Measurements from ENCODE around the gene CABP1.
"Not testable (repeated sequence)": the region's sequence is repeated elsewhere in the genome, so short reads cannot be mapped to it uniquely, and the experiment has no call there.

The CABP1 gene

DNA sequence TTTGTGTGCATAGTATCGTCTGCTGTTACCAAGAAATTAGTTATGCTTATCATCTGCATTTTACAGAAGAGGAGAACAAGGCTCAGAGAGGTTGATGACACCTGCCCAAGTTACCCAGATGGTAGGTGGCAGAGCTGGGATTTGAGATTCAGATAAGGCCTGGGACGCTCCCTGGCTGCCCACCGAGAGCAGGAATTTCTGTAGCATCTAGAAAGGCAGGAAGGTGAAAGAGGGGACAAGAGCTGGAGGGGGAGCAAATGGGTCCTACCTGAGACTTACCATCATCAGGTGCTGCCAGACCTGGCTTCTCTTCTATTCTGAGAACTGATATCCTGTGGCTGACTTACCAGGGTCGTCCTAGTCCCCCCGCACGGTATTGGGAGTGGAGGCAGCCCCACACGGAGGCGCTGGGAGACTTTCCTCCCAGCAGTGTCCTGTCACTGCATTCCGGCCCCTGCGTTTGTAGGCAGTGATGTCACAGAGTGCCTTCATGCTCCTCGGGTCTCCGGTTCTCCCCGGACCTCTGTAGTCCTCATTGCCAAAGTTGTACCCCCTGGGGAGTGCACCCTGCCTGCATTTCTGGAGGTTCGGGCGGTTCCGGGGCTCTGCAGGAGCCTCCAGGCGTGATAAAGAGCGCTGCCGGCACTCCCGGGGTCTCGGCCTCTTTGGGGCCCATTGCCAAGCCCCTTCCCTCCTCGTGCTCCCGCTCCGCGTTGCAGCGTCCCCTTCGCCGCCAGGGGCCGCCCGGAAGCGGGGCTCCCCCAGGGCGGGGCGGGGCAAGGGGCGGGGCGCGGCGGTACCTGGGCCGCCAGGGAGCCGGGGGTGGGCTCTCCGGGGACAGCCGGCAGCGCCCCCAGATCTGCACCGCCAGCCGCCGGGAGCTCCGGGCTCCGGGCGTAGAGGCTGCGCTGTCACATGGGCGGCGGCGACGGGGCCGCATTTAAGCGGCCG is at the start of gene CABP1:
Gene CABP1 (plus strand): TSS at position 856 of the 951 bp plus-strand sequence. CDS start 60 bp downstream, at position 916.
- Histone ChIP-seq H3K4me1 (ENCODE audit: insufficient read depth, low read length) (peaks cover 9% of the 10 kb centered on the region), H2AFZ (ENCODE audit: low read depth, low read length) (peak within 1 kb of the TSS; percentile 48), H3K36me3 (ENCODE audit: insufficient read depth, low read length) (no peaks in the 10 kb centered on the region), H3K4me3 (ENCODE audit: low read length) (peak within 1 kb of the TSS; percentile 35), H3K9me3 (ENCODE audit: low read length) (no peaks in the 10 kb centered on the region), H3K27me3 (ENCODE audit: insufficient read depth, low read length) (peaks cover 58% of the 10 kb centered on the region)

GRCh38 chr12:120590741-120591407 is 49.6 kb upstream of the CABP1 start:
- Histone ChIP-seq H3K27me3 (ENCODE audit: insufficient read depth, low read length) (peaks cover 28% of the 10 kb centered on the region), H3K4me3 (ENCODE audit: low read length) (no peak overlapping the region), H3K4me1 (ENCODE audit: insufficient read depth, low read length) (peaks cover 5% of the 10 kb centered on the region), H3K36me3 (ENCODE audit: insufficient read depth, low read length) (no peaks in the 10 kb centered on the region), H2AFZ (ENCODE audit: low read depth, low read length) (no peak overlapping the region), H3K9me3 (ENCODE audit: low read length) (no peaks in the 10 kb centered on the region)

GRCh38 chr12:120592121-120593049 is 48.0 kb upstream of the CABP1 start:
- H3K9me3 ChIP-seq (ENCODE audit: low read length): no peaks in the 10 kb centered on the region

GRCh38 chr12:120596901-120597300 is 43.5 kb upstream of the CABP1 start:
- no peaks in the 10 kb centered on the region for H3K9me3 ChIP-seq (ENCODE audit: low read length)
- H2AFZ ChIP-seq (ENCODE audit: low read depth, low read length): no peak overlapping the region
- no peak overlapping the region for H3K4me3 ChIP-seq (ENCODE audit: low read length)
- H3K36me3 ChIP-seq (ENCODE audit: insufficient read depth, low read length): no peaks in the 10 kb centered on the region
- peaks cover 14% of the 10 kb centered on the region for H3K4me1 ChIP-seq (ENCODE audit: insufficient read depth, low read length)
- peaks cover 17% of the 10 kb centered on the region for H3K27me3 ChIP-seq (ENCODE audit: insufficient read depth, low read length)

More at GRCh38 chr12:120592121-120593049, 48.0 kb upstream of the CABP1 start:
- H3K4me3 ChIP-seq (ENCODE audit: low read length): no peak overlapping the region
- H2AFZ ChIP-seq (ENCODE audit: low read depth, low read length): no peak overlapping the region
- H3K4me1 ChIP-seq (ENCODE audit: insufficient read depth, low read length): no peaks in the 10 kb centered on the region
- peaks cover 22% of the 10 kb centered on the region for H3K27me3 ChIP-seq (ENCODE audit: insufficient read depth, low read length)
- H3K36me3 ChIP-seq (ENCODE audit: insufficient read depth, low read length): no peaks in the 10 kb centered on the region

DNA sequence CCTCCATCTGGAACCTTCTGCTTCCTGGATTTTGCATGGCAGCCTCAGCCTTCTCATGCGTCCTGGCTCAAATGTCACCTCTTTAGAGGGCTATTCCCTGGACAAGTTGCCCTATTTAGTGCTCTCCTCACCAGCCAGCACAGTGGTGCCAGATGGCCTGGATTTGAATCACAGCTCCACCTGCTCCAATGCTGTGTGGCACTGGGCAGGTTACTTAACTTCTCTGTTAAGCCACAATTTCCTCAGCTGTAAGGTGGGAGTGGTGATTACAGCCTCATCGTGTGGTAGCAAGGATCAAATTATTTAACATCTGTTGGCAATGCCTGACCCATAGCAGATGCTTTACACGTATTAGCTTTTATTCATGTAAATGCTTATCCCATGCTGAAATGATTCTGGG is 42.6 kb upstream of the CABP1 start:
- Histone ChIP-seq H3K4me1 (ENCODE audit: insufficient read depth, low read length) (peaks cover 14% of the 10 kb centered on the region), H3K27me3 (ENCODE audit: insufficient read depth, low read length) (peaks cover 17% of the 10 kb centered on the region), H2AFZ (ENCODE audit: low read depth, low read length) (no peak overlapping the region), H3K9me3 (ENCODE audit: low read length) (no peaks in the 10 kb centered on the region), H3K4me3 (ENCODE audit: low read length) (no peak overlapping the region), H3K36me3 (ENCODE audit: insufficient read depth, low read length) (no peaks in the 10 kb centered on the region)

GRCh38 chr12:120598674-120599463 is 41.6 kb upstream of the CABP1 start:
- H3K36me3 ChIP-seq (ENCODE audit: insufficient read depth, low read length): no peaks in the 10 kb centered on the region
- H3K4me1 ChIP-seq (ENCODE audit: insufficient read depth, low read length): peaks cover 14% of the 10 kb centered on the region
- no peak overlapping the region for H2AFZ ChIP-seq (ENCODE audit: low read depth, low read length)
- H3K4me3 ChIP-seq (ENCODE audit: low read length): no peak overlapping the region
- no peaks in the 10 kb centered on the region for H3K9me3 ChIP-seq (ENCODE audit: low read length)
- peaks cover 16% of the 10 kb centered on the region for H3K27me3 ChIP-seq (ENCODE audit: insufficient read depth, low read length)

GRCh38 chr12:120599672-120600552 is 40.5 kb upstream of the CABP1 start:
- Histone ChIP-seq H2AFZ (ENCODE audit: low read depth, low read length) (no peak overlapping the region), H3K4me1 (ENCODE audit: insufficient read depth, low read length) (peaks cover 14% of the 10 kb centered on the region), H3K36me3 (ENCODE audit: insufficient read depth, low read length) (no peaks in the 10 kb centered on the region), H3K4me3 (ENCODE audit: low read length) (no peak overlapping the region), H3K9me3 (ENCODE audit: low read length) (no peaks in the 10 kb centered on the region), H3K27me3 (ENCODE audit: insufficient read depth, low read length) (peaks cover 10% of the 10 kb centered on the region)

DNA sequence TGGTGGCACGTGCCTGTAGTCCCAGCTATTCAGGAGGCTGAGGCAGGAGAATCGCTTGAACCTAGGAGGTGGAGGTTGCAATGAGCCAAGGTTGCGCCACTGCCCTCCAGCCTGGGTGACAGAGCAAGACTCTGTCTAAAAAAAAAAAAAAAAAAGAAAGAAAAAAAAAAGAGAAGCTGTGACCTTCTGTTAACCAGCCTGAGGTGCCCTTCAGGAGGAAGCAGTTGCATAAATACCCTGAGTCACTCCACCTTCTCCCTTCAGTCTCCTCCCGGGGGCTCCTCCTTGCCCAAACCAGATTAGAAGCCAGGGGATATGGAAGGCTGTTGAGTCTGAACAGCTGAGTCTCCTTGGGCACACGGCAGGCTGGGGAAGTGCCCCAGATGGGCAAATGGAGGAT is 38.0 kb upstream of the CABP1 start:
- H3K9me3 ChIP-seq (ENCODE audit: low read length); H3K4me3 ChIP-seq (ENCODE audit: low read length); H3K36me3 ChIP-seq (ENCODE audit: insufficient read depth, low read length); H2AFZ ChIP-seq (ENCODE audit: low read depth, low read length): not testable (repeated sequence)
- peaks cover 10% of the 10 kb centered on the region for H3K27me3 ChIP-seq (ENCODE audit: insufficient read depth, low read length)
- H3K4me1 ChIP-seq (ENCODE audit: insufficient read depth, low read length): peaks cover 14% of the 10 kb centered on the region

- Histone ChIP-seq H2AFZ (ENCODE audit: low read depth, low read length) (no peak overlapping the region), H3K4me1 (ENCODE audit: insufficient read depth, low read length) (no peaks in the 10 kb centered on the region), H3K4me3 (ENCODE audit: low read length) (no peak overlapping the region), H3K9me3 (ENCODE audit: low read length) (no peaks in the 10 kb centered on the region), H3K36me3 (ENCODE audit: insufficient read depth, low read length) (no peaks in the 10 kb centered on the region), H3K27me3 (ENCODE audit: insufficient read depth, low read length) (peaks cover 6% of the 10 kb centered on the region)
These were observed 29.9 kb upstream of the CABP1 start for GRCh38 chr12:120610560-120610959.

GRCh38 chr12:120611534-120611933 is 28.9 kb upstream of the CABP1 start:
- H3K9me3 ChIP-seq (ENCODE audit: low read length): not testable (repeated sequence)

GRCh38 chr12:120614848-120615247 is 25.6 kb upstream of the CABP1 start:
- Histone ChIP-seq H3K4me3 (ENCODE audit: low read length) (no peak overlapping the region), H3K9me3 (ENCODE audit: low read length) (no peaks in the 10 kb centered on the region), H3K4me1 (ENCODE audit: insufficient read depth, low read length) (no peaks in the 10 kb centered on the region), H3K27me3 (ENCODE audit: insufficient read depth, low read length) (peaks cover 5% of the 10 kb centered on the region), H3K36me3 (ENCODE audit: insufficient read depth, low read length) (no peaks in the 10 kb centered on the region), H2AFZ (ENCODE audit: low read depth, low read length) (no peak overlapping the region)

More at GRCh38 chr12:120611534-120611933, 28.9 kb upstream of the CABP1 start:
- H2AFZ ChIP-seq (ENCODE audit: low read depth, low read length); H3K36me3 ChIP-seq (ENCODE audit: insufficient read depth, low read length); H3K4me3 ChIP-seq (ENCODE audit: low read length); H3K4me1 ChIP-seq (ENCODE audit: insufficient read depth, low read length); H3K27me3 ChIP-seq (ENCODE audit: insufficient read depth, low read length): not testable (repeated sequence)
